ES-I3 (cell line): ENCODE results near the gene ZNF837.

Source experiments
- H3K36me3 ChIP-seq: 2 replicates; pipeline ENCODE4 v1.6.1; 2013; ENCODE audit warnings: mild to moderate bottlenecking, low read length, control low read depth, moderate library complexity; ENCODE audit not compliant: insufficient read depth
- H3K4me1 ChIP-seq: 2 replicates; pipeline ENCODE4 v1.6.1; 2013; ENCODE audit warnings: mild to moderate bottlenecking, control low read depth, low read length; ENCODE audit not compliant: insufficient read depth
- H3K9ac ChIP-seq: 2 replicates; pipeline ENCODE4 v1.6.1; 2013; ENCODE audit warnings: low read depth, mild to moderate bottlenecking, low read length, moderate library complexity
- H3K9me3 ChIP-seq: 2 replicates; pipeline ENCODE4 v1.6.1; 2013; ENCODE audit warnings: mild to moderate bottlenecking, low read length, moderate library complexity; ENCODE audit not compliant: control insufficient read depth, insufficient read depth

Gene ZNF837

DNA sequence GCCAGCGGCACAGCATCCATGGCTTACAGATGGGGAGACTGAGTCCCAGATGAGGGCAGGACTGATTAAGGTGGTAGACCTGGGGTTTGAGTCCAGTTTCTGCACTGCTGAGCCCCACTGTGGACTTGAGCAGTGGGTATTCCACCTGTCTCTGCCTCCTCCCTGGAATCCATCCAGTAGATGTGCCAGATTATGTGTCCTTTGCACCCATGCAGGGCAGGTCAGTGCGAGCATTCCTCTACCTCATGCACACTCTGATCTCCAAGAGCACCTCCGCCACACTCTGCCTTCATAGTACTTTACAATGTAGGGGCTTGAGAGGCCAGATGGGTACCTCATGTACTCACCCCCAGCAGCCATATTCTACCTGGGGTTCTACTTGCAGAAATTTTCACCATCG is 44.0 kb downstream of the ZNF837 start:
- Histone ChIP-seq H3K4me1 (no peaks in the 10 kb centered on the region), H3K9me3 (peaks cover 3% of the 10 kb centered on the region; the same call in 1 of the 2 replicates), H3K9ac (no peak overlapping the region), H3K36me3 (no peaks in the 10 kb centered on the region)

DNA sequence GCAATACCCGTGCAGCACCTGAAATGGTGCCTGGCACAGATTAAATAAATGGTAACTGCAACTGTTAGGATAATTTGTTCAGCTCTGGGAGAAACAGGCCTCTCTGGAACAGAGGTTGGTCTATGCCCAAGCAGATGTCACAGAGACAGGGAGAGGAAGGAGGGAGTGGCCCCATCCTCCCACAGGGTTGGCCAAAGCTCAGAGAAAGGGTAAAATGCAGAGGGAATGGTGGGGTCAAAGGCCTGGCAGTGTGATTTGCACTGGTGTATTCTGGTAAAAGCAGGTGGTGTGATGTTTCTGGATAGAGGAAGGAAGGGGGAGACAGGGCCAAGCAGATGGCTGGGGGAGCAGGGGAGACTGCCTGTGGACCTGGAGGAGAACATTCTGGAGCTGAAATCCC is 44.6 kb downstream of the ZNF837 start:
- H3K9ac ChIP-seq, result no peak overlapping the region
- H3K36me3 ChIP-seq, result no peaks in the 10 kb centered on the region
- no peaks in the 10 kb centered on the region for H3K4me1 ChIP-seq
- H3K9me3 ChIP-seq, result peaks cover 3% of the 10 kb centered on the region; the same call in 1 of the 2 replicates

DNA sequence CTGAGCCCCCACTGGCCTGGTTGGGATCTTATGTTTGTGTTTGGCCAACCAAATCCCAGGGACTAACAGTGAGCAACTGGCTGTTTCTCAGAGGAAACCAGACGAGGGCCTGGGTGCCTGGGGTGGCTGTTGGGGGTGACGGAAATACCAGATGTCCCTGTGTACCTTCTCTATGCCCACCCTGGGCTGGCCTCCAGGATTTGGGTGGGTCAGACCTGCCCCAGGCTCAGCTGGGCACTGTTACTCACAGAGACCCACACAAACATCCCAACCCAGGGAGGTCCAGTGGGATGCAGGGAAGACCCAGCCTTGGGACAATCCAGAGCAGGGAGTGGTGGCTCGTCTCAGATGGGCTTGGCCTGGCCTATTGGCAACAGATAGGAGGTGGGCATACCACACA is 45.2 kb downstream of the ZNF837 start:
- no peak overlapping the region for H3K9ac ChIP-seq
- H3K4me1 ChIP-seq, result peaks cover 3% of the 10 kb centered on the region; the same call in 1 of the 2 replicates
- H3K9me3 ChIP-seq, result peaks cover 3% of the 10 kb centered on the region; the same call in 1 of the 2 replicates
- no peaks in the 10 kb centered on the region for H3K36me3 ChIP-seq

DNA sequence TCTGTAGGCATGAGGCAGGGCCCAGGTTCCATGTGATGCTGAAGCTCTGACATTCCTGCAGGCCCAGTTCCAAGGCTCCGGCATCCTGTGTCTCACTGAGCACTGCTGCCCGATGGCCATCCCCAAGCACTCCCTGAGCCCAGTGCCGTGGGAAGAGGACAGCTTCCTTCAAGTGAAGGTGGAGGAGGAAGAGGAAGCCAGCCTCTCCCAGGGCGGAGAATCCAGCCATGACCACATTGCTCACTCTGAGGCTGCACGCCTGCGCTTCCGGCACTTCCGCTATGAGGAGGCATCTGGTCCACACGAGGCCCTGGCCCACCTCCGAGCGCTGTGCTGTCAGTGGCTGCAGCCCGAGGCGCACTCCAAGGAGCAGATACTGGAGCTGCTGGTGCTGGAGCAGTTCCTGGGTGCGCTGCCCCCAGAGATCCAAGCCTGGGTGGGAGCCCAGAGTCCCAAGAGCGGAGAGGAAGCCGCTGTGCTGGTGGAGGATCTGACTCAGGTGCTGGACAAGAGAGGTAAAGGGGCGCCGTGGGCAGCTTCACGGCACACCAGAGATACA is 46.1 kb downstream of the ZNF837 start:
- Histone ChIP-seq H3K9ac (no peak overlapping the region), H3K9me3 (peaks cover 3% of the 10 kb centered on the region; the same call in 1 of the 2 replicates), H3K36me3 (no peaks in the 10 kb centered on the region), H3K4me1 (peaks cover 4% of the 10 kb centered on the region; the same call in 1 of the 2 replicates)

DNA sequence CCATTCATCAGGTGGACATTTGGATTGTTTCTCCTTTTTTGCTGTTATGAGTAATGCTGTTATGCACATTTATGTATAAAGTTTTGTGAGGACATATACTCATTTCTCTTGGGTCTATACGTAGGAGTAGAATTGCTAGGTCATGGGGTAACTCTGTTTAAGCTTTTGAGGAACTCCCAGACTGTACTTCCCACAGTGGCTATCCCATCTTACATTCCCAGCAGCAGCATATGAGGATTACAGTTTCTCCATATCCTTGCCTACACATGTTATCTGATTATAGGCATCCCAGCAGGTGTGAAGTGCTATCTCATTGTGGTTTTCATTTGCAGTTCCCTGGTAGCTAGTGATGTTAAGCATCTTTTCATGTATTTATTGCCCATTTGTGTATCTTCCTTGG is 48.1 kb downstream of the ZNF837 start:
- no peak overlapping the region for H3K9ac ChIP-seq
- H3K36me3 ChIP-seq, result no peaks in the 10 kb centered on the region
- no peaks in the 10 kb centered on the region for H3K9me3 ChIP-seq
- H3K4me1 ChIP-seq, result peaks cover 4% of the 10 kb centered on the region; the same call in 1 of the 2 replicates

DNA sequence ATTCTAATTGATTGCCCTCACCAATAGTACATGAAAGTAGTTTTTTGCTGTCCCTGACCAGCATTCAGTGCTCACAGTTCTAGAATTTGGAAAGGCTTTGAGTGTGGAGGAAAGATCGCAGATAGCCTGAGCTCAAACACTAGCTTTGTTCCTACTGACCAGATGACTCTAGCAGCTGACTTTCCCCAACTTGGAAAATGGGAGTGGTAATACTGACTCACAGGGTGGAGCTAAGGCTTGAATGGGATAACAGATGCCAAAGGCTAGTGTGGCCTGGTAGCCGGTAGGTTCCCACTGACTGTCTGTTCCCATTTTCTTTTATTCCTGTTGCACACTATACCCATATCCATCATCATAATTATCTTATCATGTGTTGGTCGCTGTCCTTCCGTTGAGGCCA is 50.4 kb downstream of the ZNF837 start:
- H3K9me3 ChIP-seq, result no peaks in the 10 kb centered on the region
- H3K9ac ChIP-seq, result no peak overlapping the region

DNA sequence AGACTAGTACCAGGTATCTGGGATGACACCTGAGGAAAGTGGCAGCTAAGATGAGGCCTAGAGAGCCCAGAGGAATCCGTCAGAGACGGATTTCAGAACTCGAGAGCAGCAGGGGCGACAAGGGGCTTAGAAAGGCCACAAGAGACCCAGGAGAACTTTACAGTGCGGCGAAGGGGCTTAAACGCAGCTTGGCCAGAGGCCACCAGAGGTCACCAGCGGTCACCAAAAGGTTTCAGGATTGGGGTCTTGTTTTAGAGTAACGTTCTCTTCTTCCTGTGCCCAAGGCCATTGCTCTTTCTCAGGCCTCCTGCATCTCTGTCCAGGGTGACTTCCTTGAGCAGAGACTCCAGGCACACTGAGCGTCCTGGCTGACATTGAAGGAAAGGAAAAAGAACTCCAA is 51.8 kb downstream of the ZNF837 start:
- H3K9me3 ChIP-seq, result no peaks in the 10 kb centered on the region
- H3K9ac ChIP-seq, result no peak overlapping the region
- H3K36me3 ChIP-seq, result no peaks in the 10 kb centered on the region
- H3K4me1 ChIP-seq, result peaks cover 9% of the 10 kb centered on the region

More for the DNA sequence above, 50.4 kb downstream of the ZNF837 start:
- no peaks in the 10 kb centered on the region for H3K36me3 ChIP-seq
- H3K4me1 ChIP-seq, result peaks cover 9% of the 10 kb centered on the region

DNA sequence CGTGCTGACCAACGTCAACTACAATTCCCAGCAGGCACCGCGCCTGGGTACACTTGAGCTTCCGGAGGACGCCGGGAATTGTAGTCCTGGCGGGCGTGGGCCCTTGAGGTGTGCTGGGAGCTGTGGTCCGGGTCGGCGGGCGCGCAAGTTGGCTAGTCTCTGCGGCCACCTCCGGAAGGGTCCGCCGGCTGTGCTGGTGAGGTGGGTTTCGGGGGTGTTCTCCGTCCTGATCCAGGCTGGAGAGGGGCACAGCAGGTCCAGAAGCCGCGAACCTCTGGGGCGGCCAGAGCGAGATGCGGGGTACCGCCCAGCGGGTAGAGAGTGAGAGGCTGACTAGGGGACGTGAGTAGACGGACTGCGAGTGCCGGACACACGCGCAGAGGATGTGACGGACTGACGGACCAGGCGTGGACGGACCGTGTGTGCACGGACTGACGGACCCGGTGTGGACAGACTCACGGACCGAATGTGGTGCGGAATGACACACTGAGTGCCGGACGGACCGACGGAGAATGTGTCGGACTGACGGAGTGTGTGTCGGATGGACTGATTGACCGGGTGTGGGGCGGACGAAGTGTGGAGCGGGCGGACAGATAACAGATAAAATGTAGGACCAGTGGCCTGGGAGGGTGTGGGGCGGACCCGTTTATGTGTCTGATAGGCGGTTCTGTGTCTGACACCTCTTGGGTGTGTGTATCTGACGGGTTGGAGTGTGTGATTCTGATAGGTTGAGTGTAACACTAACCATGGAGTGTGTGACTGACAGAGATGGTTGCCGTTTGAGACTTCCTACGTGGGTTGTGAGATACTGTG is 53.7 kb downstream of the ZNF837 start, which contains the start of gene ZSCAN22:
TSS of gene ZSCAN22 (plus strand) at position 81 of the 813 bp plus-strand sequence. CDS start 7,809 bp downstream, outside the sequence.
- Histone ChIP-seq H3K9ac (peak within 1 kb of the TSS; percentile 85), H3K36me3 (no peaks in the 10 kb centered on the region; the same call in 1 of the 2 replicates), H3K4me1 (peaks cover 9% of the 10 kb centered on the region)

DNA sequence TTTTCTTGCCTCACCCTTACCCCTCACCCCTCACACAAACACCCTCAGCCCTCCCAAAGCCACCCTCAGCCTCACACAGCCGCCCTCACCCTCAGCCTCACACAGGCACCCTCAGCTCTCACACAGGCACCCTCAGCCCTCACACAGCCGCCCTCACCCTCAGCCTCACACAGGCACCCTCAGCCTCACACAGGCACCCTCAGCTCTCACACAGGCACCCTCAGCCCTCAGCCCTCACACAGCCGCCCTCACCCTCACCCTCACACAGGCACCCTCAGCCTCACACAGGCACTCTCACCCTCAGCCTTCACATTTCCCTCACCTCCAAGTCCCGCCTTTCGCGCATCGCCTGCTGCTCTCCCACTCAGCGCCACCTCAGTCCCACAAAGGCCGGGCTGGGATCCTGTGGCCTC is 54.3 kb downstream of the ZNF837 start:
- Histone ChIP-seq H3K9ac (peak overlapping the region; percentile 85), H3K4me1 (peaks cover 9% of the 10 kb centered on the region), H3K9me3 (no peaks in the 10 kb centered on the region), H3K36me3 (no peaks in the 10 kb centered on the region; the same call in 1 of the 2 replicates)

More for the DNA sequence above, 53.7 kb downstream of the ZNF837 start, which contains the start of gene ZSCAN22:
- H3K9me3 ChIP-seq, result no peaks in the 10 kb centered on the region

DNA sequence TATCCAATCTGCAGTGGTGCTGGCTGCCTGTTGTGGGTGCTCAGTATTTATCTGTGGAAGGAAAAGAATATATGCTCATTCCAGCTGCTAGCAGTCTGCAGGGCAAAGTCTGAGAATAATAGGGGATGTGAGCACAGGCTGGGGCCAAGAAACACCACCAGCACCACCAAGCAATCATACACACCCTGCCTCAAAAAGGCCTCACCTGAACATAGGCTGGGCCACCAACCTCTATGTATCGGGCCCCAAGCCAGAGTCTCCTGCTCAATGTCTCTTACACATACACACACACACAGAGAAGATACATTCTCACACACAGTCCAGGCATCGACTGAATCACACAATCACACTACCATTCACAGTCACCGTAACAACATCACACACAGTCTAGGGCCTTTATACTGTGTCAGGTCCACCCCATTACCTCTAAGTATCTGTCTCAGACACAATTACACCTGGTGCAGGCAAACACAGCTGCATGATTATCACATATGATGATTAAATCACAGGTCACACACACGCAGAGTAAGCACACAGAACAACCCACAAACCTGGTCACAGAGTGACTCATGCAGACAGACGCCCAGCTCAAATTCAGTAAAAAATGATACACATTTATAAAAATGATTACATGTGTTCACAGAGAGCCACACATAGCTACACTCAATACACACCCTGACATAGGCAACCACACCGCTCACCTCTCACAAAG is 55.4 kb downstream of the ZNF837 start:
- Histone ChIP-seq H3K9me3 (no peaks in the 10 kb centered on the region), H3K4me1 (peaks cover 5% of the 10 kb centered on the region; the same call in 1 of the 2 replicates), H3K9ac (peak overlapping the region; percentile 85; the same call in 1 of the 2 replicates), H3K36me3 (no peaks in the 10 kb centered on the region; the same call in 1 of the 2 replicates)

DNA sequence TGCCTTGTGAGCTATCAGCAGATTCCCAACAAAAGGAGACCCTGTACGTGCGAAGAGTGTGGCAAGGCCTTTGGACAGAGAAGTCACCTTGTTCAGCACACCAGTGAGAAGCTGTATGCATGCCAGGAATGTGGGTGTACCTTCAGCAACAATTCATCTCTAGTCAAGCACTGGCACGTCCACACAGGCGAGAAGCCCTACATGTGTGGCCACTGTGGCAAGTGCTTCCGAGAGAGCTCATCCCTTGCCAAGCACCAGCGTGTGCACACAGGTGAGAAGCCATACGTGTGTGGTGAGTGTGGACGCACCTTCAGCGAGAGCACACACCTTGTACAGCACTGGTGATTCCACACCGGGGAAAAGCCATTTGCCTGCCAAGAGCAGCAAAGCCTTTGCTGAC is 61.6 kb downstream of the ZNF837 start:
- Histone ChIP-seq H3K9ac (no peak overlapping the region), H3K36me3 (no peaks in the 10 kb centered on the region; the same call in 1 of the 2 replicates), H3K9me3 (no peaks in the 10 kb centered on the region), H3K4me1 (no peaks in the 10 kb centered on the region)

DNA sequence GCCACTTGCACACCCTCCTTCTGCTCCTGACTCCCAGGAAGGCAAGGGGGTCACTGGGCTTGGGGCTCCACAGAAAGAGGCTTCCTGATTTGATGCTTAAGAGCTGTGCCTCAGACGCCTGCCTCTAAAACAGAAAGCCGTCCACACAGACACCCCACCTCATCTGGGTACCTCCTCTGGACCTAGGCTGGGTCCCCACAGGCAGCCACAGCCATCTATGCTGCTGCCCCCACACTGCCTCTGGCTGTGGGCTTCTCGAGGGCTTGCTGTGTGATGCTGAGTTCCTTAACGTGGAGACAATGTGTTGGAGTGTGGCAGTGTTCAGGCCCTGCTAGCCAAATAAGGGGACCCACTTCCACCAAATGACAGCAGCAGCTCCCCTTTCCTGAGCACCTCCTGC is 62.5 kb downstream of the ZNF837 start:
- H3K36me3 ChIP-seq, result no peaks in the 10 kb centered on the region; the same call in 1 of the 2 replicates
- H3K9me3 ChIP-seq, result no peaks in the 10 kb centered on the region
- H3K4me1 ChIP-seq, result no peaks in the 10 kb centered on the region
- H3K9ac ChIP-seq, result no peak overlapping the region
